Measurements from ENCODE around the gene GFPT1.

- TF ChIP-seq CTCF (IDR thresholded peaks at IDR 0.05; ENCODE audit: insufficient read depth, low read depth, low read length), result no peak
- no peak for TF ChIP-seq EZH2 (IDR thresholded peaks at IDR 0.05; ENCODE audit: insufficient read depth, low read length)
Observed at GRCh38 chr2:69390471-69390870, 3.4 kb upstream of the GFPT1 start.

Measured in astrocyte (in vitro differentiated cells and primary cell).